Trophoblast cell (in vitro differentiated cells and primary cell): ENCODE results near the gene KRTAP4-4.
"Not testable (repeated sequence)": the region's sequence is repeated elsewhere in the genome, so short reads cannot be mapped to it uniquely, and the experiment has no call there.

Experiments used
- DNase-seq, 2 donors: peaks; one replicate each; pipeline ENCODE4 v3.0.0-alpha.2; 2016
- H2AFZ ChIP-seq: 2 replicates; pipeline ENCODE4 v1.6.1; 2013; ENCODE audit warnings: low read length, moderate library complexity, mild to moderate bottlenecking; ENCODE audit not compliant: insufficient read depth, poor library complexity
- H2AK5ac ChIP-seq: 2 replicates; pipeline ENCODE4 v1.6.1; 2013; ENCODE audit warnings: mild to moderate bottlenecking, low read length
- H2BK120ac ChIP-seq: 2 replicates; pipeline ENCODE4 v1.6.1; 2013; ENCODE audit warnings: low read length, mild to moderate bottlenecking, moderate library complexity; ENCODE audit not compliant: insufficient read depth, poor library complexity
- H2BK12ac ChIP-seq: 2 replicates; pipeline ENCODE4 v1.6.1; 2013; ENCODE audit warnings: mild to moderate bottlenecking, low read length, moderate library complexity
- H2BK5ac ChIP-seq: 2 replicates; pipeline ENCODE4 v1.6.1; 2013; ENCODE audit warnings: low read length, low read depth, moderate library complexity, mild to moderate bottlenecking; ENCODE audit not compliant: poor library complexity
- H3K14ac ChIP-seq: 2 replicates; pipeline ENCODE4 v1.6.1; 2013; ENCODE audit warnings: mild to moderate bottlenecking, low read length
- H3K18ac ChIP-seq: 2 replicates; pipeline ENCODE4 v1.6.1; 2013; ENCODE audit warnings: mild to moderate bottlenecking, low read length
- H3K23ac ChIP-seq: 2 replicates; pipeline ENCODE4 v1.6.1; 2013; ENCODE audit warnings: low read length
- H3K27ac ChIP-seq: 2 replicates; pipeline ENCODE4 v1.5.1; 2013; ENCODE audit warnings: low read depth, mild to moderate bottlenecking, inconsistent platforms, low read length, moderate library complexity
- H3K27me3 ChIP-seq: 2 replicates; pipeline ENCODE4 v1.6.1; 2013; ENCODE audit warnings: inconsistent platforms, mild to moderate bottlenecking, low read length, moderate library complexity; ENCODE audit not compliant: insufficient read depth
- H3K36me3 ChIP-seq, 2 experiments: 1 replicate in 1 of 2; 2 replicates in 1 of 2; pipeline ENCODE4 v1.6.1; 2013; ENCODE audit warnings: low read length in 2 of 2, mild to moderate bottlenecking in 2 of 2, moderate library complexity in 1 of 2; ENCODE audit not compliant: insufficient read depth in 2 of 2, control insufficient read depth in 1 of 2
- H3K4ac ChIP-seq: 2 replicates; pipeline ENCODE4 v1.6.1; 2013; ENCODE audit warnings: low read depth, mild to moderate bottlenecking, low read length, moderate library complexity
- H3K4me1 ChIP-seq, 2 experiments: 1 replicate in 1 of 2; 2 replicates in 1 of 2; pipeline ENCODE4 v1.6.1; 2013; ENCODE audit warnings: low read length in 2 of 2, mild to moderate bottlenecking in 2 of 2, moderate library complexity in 1 of 2; ENCODE audit not compliant: insufficient read depth in 2 of 2, control insufficient read depth in 1 of 2
- H3K4me2 ChIP-seq: 2 replicates; pipeline ENCODE4 v1.6.1; 2013; ENCODE audit warnings: inconsistent platforms, mild to moderate bottlenecking, low read length, moderate library complexity
- H3K4me3 ChIP-seq: 2 replicates; pipeline ENCODE4 v1.5.1; 2013; ENCODE audit warnings: mild to moderate bottlenecking, low read depth, low read length, inconsistent platforms
- H3K79me1 ChIP-seq: one replicate; pipeline ENCODE4 v1.6.1; 2013; ENCODE audit warnings: low read length
- H3K79me2 ChIP-seq: 2 replicates; pipeline ENCODE4 v1.6.1; 2013; ENCODE audit warnings: low read length, mild to moderate bottlenecking; ENCODE audit not compliant: control insufficient read depth, insufficient read depth, poor library complexity
- H3K9ac ChIP-seq: 2 replicates; pipeline ENCODE4 v1.6.1; 2013; ENCODE audit warnings: mild to moderate bottlenecking, low read length
- H3K9me3 ChIP-seq: 2 replicates; pipeline ENCODE4 v1.6.1; 2013; ENCODE audit warnings: low read depth, mild to moderate bottlenecking, control low read depth, inconsistent platforms, low read length; ENCODE audit not compliant: insufficient read depth
- H4K12ac ChIP-seq: 2 replicates; pipeline ENCODE4 v1.6.1; 2013; ENCODE audit warnings: low read depth, mild to moderate bottlenecking, low read length, moderate library complexity
- H4K8ac ChIP-seq: 2 replicates; pipeline ENCODE4 v1.6.1; 2013; ENCODE audit warnings: low read depth, mild to moderate bottlenecking, low read length, moderate library complexity
- H4K91ac ChIP-seq: one replicate; pipeline ENCODE4 v1.6.1; 2013; ENCODE audit warnings: low read depth, mild to moderate bottlenecking, low read length, moderate library complexity
- WGBS: extraction: QIAGEN DNeasy Blood & Tissue Kit; methylation state at CpG from one replicate; pipeline ENCODE4 v1.1.7; 2013; ENCODE audit warnings: missing lambda C conversion rate; ENCODE audit not compliant: insufficient read length, insufficient coverage; ENCODE audit errors: extremely low coverage; 5-methylcytosine and 5-hydroxymethylcytosine counted together

KRTAP4-4 gene

DNA sequence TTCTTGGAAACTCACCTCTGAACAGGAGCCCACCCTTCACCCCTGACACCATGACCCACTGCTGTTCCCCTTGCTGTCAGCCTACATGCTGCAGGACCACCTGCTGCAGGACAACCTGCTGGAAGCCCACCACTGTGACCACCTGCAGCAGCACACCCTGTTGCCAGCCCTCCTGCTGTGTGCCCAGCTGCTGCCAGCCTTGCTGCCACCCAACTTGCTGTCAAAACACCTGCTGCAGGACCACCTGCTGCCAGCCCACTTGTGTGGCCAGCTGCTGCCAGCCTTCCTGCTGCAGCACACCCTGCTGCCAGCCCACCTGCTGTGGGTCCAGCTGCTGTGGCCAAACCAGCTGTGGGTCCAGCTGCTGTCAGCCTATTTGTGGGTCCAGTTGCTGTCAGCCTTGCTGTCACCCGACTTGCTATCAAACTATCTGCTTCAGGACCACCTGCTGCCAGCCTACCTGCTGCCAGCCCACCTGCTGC is 29.3 kb upstream of the KRTAP4-4 start, which contains the start of gene KRTAP9-1:
Gene KRTAP9-1 (plus strand): TSS at position 51 of the 482 bp plus-strand sequence. CDS start 0 bp downstream, at position 51.
- H2BK5ac ChIP-seq, H3K14ac ChIP-seq, H4K8ac ChIP-seq, H2AFZ ChIP-seq, DNase-seq, H3K9me3 ChIP-seq, H3K4me1 ChIP-seq, H3K9ac ChIP-seq, H3K79me1 ChIP-seq, H4K91ac ChIP-seq, H3K79me2 ChIP-seq, H2BK12ac ChIP-seq, H3K4me3 ChIP-seq, H3K18ac ChIP-seq, H3K36me3 ChIP-seq, H2AK5ac ChIP-seq, H3K27me3 ChIP-seq, H4K12ac ChIP-seq, H3K4me2 ChIP-seq, H3K27ac ChIP-seq, H3K4ac ChIP-seq, H3K23ac ChIP-seq, H2BK120ac ChIP-seq: not testable (repeated sequence)
- WGBS, result no CpG with 5 or more reads among the region's 1 CpG

DNA sequence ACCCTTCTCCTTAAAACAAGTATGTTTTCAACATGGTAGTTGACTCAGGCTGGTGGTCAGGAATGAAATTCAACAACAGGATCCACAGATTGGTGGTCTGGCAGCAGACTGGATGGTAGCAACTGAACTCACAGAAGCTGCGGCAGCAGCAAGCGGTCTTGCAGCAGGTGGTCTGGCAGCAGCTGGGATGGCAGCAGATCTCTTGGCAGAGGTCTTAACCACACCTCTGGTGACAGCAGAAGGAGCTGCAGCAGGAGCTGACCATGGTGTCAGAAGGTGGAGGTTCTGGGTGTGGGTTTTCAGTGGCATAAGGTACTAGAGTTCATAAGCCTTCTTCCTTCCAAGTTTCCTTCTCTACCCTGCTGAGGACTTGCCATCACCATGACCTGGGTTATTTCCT is 26.3 kb upstream of the KRTAP4-4 start:
- H2AFZ ChIP-seq, result no peak overlapping the region
- no peak overlapping the region for H2BK5ac ChIP-seq
- no peak overlapping the region for H3K4ac ChIP-seq
- H3K9me3 ChIP-seq, result no peaks in the 10 kb centered on the region
- no peak overlapping the region for H2BK12ac ChIP-seq
- H3K14ac ChIP-seq, result no peak overlapping the region
- H3K23ac ChIP-seq, result no peak overlapping the region
- H3K79me2 ChIP-seq, result no peaks in the 10 kb centered on the region
- H3K36me3 ChIP-seq, result no peaks in the 10 kb centered on the region
- no peak overlapping the region for H4K8ac ChIP-seq
- no peak overlapping the region for H4K91ac ChIP-seq
- no peak for DNase-seq
- no peak overlapping the region for H4K12ac ChIP-seq
- no peak overlapping the region for H3K4me2 ChIP-seq
- H2AK5ac ChIP-seq, result no peak overlapping the region
- no peak overlapping the region for H3K4me3 ChIP-seq
- no peak overlapping the region for H3K9ac ChIP-seq
- H3K18ac ChIP-seq, result no peak overlapping the region
- no peak overlapping the region for H2BK120ac ChIP-seq
- H3K79me1 ChIP-seq, result no peaks in the 10 kb centered on the region
- no CpG with 5 or more reads among the region's 2 CpGs for WGBS
- no peaks in the 10 kb centered on the region for H3K27me3 ChIP-seq
- H3K4me1 ChIP-seq, result no peaks in the 10 kb centered on the region
- H3K27ac ChIP-seq, result no peak overlapping the region

DNA sequence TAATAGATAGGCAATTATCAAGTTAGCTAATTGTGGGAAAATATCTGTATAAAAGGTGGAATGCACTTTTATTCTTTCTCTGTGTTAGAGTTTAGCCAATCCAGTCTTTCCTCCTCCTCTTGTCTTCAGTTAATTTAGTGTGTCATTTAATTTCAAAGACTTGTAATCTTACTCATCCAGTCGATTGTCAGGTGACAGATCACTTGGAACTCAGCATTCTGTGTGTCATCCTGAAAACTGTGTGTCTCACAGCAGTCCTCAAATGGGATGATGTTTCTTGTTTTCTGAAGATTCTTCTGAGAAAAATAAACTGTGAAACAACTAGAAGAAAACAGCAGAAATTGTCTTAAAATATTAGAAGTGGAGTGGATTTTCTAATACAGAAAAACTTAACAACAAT is 24.5 kb upstream of the KRTAP4-4 start:
- Histone ChIP-seq H3K4ac (no peak overlapping the region), H3K79me2 (no peaks in the 10 kb centered on the region), H4K91ac (no peak overlapping the region), H3K9ac (no peak overlapping the region), H3K36me3 (no peaks in the 10 kb centered on the region), H3K4me2 (no peak overlapping the region), H4K12ac (no peak overlapping the region), H2BK12ac (no peak overlapping the region), H3K27ac (no peak overlapping the region), H3K23ac (no peak overlapping the region), H3K27me3 (no peaks in the 10 kb centered on the region), H2AFZ (no peak overlapping the region), H2BK5ac (no peak overlapping the region), H3K14ac (no peak overlapping the region), H2BK120ac (no peak overlapping the region), H3K4me1 (no peaks in the 10 kb centered on the region), H4K8ac (no peak overlapping the region), H3K4me3 (no peak overlapping the region), H3K79me1 (no peaks in the 10 kb centered on the region), H3K9me3 (no peaks in the 10 kb centered on the region), H3K18ac (no peak overlapping the region), H2AK5ac (no peak overlapping the region)
- no CpG with 5 or more reads among the region's 1 CpG for WGBS
- DNase-seq, result no peak

DNA sequence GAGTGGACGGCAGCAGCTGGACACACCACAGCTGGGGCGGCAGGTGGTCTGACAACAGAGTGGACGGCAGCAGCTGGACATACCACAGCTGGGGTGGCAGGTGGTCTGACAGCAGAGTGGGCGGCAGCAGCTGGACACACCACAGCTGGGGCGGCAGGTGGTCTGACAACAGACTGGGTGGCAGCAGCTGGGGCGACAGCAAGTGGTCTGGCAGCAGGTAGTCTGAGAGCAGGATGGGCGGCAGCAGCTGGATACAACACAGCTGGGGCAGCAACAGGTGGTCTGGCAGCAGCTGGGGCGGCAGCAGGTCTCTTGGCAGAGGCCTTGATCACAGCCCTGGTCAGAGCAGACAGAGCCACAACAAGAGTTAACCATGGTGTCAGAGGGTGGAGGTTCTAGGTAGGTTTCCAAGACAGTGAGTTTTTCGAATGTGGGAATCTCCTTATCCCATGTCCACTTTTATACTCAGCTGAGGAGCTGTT is 24.0 kb upstream of the KRTAP4-4 start, which contains the start of gene KRTAP4-1:
Gene KRTAP4-1 (minus strand): TSS at position 432 of the 482 bp plus-strand sequence. CDS start 57 bp downstream, at position 375.
- Histone ChIP-seq H3K4me2 (no peak within 1 kb of the TSS), H4K91ac (no peak within 1 kb of the TSS), H3K27me3 (no peaks in the 10 kb centered on the region), H3K18ac (no peak within 1 kb of the TSS), H2AFZ (no peak within 1 kb of the TSS), H2BK120ac (no peak within 1 kb of the TSS), H3K4me3 (no peak within 1 kb of the TSS), H4K8ac (no peak within 1 kb of the TSS), H3K14ac (no peak within 1 kb of the TSS), H3K9me3 (no peaks in the 10 kb centered on the region), H3K27ac (no peak within 1 kb of the TSS), H3K79me2 (no peaks in the 10 kb centered on the region), H4K12ac (no peak within 1 kb of the TSS), H3K23ac (no peak within 1 kb of the TSS), H3K9ac (no peak within 1 kb of the TSS), H3K36me3 (no peaks in the 10 kb centered on the region), H2BK12ac (no peak within 1 kb of the TSS), H3K4ac (no peak within 1 kb of the TSS), H2AK5ac (no peak within 1 kb of the TSS), H3K4me1 (no peaks in the 10 kb centered on the region), H2BK5ac (no peak within 1 kb of the TSS), H3K79me1 (no peaks in the 10 kb centered on the region)
- no peak for DNase-seq
- no CpG with 5 or more reads among the region's 9 CpGs for WGBS
